Activated CD8-positive, alpha-beta memory T cell treated with anti-CD3 and anti-CD28 coated beads, Interleukin-2, amount 50 U/mL, for 24 hours (primary cell): Measurements from ENCODE around the gene AQP6.

Source experiments
- DNase-seq: peaks from one replicate; pipeline ENCODE4 v3.0.0-alpha.2; 2020; ENCODE audit errors: extremely low read depth

The AQP6 gene

DNA sequence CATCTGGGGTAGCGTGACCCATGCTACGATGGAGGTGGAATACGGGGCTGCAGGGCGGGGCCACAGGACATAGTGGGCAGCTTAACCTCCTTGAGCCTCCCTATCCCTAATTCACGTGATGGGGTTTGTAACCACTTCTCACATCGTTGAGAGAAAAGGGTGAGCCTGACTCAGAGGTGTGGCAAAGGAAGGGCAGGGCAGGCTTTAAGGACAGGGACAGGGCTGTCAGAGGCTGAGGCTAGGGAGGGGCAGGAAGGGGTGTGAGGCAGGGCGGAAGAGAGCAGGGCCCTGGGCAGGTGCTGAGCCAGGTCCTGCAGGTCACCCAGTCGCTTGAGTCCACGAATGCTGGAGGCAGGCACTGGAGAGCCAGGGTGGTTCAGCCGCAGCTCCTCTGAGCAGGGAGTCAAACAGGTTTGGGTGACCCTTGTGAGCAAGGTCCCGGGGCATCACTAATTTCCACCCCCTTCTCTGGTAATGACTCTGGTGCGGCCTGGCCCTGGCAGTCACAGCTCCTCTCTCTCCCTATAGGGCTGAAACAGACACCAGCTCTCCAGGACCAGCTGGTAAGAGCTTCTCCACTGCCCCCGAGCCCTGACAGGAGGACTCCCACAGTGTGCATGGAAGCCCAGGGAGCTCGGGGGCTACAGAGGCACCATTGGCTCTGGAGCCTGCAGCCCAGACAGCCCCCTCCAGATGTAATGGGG lies 29.7 kb upstream of the AQP6 start:
- no peak for DNase-seq

DNA sequence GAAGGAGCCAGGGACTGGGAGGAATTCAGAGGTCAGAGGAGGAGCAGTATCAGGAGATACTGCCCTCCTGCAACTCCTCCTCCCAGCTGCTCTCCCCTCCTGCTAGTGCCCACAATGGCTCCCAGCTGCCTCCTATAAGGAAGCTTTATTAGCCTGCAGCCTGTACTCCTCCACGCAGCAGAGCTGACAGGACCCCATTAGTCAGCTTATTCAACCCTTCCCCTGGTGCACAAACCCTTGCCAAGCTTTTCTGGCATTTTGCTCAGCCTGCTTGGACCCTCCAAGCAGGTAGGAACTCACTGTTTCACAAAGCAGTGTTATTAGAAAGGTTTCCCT lies 29.2 kb upstream of the AQP6 start:
- DNase-seq, result no peak

DNA sequence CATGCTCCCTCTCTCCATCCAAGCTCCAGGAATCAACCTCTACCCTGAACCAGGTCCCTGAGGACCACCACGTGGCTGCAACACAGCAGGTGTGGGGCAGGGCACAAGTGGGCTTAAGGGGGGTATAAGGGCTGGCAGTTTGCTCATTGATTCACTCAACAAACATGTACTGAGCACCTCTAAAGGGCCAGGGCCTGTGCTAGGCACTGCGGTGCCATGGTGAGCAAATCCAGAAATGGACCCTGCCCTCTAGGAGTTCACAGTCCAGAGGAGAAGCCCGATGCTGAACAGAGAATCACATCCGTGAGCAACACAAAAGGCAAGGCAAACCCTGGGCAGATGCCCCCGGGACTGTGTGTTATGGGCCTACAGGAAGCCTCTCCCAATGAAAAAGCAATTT lies 28.7 kb upstream of the AQP6 start:
- DNase-seq, result no peak

DNA sequence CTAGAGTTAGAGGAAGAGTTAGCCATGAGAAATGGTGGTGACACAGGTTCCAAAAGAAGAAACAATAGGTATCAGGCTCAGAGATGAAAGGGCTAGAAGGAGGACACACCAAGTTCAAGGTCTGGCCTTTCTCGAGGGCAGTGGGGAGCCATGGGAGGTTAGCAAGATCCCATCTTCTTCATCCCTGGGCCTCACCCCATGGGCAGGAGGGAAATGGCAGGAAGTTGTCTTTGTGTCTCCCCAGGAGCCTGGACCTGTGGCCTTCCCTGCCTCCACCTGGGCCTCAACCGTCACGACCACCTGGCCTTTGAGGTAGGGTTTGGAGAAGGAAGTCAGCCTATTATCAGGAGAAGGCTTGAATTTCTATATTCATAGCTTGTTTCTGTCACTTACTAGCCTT lies 28.0 kb upstream of the AQP6 start:
- DNase-seq, result no peak

DNA sequence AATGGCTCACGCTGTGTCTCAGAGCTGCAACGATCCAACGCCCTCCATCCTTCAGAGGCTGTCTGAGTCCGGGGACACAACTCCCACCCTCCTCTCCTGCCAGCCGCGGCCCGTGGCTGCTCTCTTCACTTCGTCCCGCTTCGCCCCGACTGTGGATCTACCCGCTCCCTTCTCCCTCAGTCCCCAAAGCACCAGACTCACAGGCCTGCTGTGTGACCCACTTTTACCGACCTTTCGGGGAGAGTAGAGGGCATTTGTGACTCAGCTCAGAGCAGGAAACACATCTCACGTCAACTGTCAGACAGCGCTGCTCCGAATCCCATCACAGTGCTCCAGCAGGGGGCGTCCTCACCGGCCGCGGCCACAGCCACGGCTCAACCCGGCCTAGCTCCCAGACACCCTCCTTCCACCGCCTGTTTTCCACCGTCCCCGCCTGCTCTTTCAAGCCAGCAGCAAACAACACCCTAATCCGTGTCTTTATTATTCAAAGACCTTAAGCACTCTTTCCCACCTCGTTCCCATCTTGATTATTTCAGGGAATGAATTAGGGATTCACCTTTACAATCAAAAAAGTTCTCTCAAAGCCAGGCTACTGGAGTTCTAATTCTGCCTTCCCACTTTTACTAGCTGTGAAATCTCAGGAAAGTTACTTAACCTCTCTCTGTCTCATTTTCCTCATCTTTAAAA lies 27.2 kb upstream of the AQP6 start:
- peak; percentile 65 for DNase-seq

DNA sequence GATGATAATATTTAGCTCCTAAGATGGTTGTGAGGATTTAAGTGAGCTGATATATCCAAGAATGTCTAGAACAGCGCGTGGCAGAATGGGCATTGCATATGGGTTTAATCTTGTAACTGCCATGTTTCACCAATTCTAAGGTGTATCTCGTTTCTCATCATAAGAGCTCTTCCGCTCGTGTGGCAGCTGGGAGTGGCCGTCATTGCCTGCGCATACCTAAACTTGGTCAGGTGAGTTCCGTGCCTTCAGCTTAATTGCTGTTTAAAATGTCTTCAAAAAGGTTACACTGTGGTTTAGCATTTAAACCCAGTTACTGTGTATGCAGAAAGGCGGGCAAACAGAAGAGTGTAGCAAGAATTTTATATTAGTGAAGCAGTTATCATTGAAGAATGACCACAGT lies 26.7 kb upstream of the AQP6 start:
- no peak for DNase-seq

DNA sequence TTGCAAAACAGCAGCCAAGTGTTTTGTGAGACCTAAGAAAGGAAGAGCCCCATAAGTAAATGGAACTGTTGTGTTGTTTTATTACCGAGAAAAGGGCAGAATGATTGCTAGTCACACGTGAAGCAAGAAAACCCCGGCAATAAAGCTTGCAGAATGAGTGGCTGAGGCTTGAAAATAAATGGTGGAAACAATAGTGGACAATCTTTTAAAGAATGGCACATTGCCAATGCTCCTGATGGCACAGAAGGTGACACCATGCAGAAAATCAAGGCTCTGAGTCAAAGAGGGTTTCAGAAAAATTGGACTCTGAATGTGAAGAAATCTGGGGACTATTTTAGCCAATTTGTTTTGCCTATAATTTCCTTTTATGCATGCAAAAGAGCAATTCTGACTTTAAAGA lies 26.2 kb upstream of the AQP6 start:
- DNase-seq, result no peak

DNA sequence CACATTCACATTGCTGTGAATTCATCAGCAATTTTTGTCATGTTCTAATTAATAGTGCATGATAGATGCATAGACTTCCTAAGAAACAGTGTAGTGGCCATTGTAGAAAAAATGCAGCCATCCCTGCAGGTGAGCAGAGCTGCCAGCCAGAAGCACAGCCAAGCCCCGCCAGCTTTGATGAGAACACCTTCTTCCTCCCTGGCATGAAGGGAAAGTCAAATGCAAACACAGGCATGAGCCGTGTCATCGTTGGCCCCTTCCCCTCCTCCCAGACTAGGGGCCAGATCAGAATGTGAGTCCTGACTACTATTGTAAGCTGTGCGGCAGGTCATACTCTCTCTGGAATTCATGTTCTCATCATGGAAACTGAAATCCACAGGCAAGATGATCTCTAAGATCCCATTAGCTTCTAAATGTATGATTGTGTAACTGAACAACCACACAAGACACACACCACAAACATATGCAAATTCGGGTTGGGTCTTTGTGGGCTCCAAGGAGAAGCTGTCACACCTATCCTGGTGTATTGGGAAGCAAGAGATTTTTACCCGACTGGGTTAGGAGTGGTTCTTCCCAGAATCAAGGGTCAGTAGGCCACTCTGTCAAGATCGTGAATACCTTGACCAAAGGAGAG lies 25.0 kb upstream of the AQP6 start:
- DNase-seq, result no peak

DNA sequence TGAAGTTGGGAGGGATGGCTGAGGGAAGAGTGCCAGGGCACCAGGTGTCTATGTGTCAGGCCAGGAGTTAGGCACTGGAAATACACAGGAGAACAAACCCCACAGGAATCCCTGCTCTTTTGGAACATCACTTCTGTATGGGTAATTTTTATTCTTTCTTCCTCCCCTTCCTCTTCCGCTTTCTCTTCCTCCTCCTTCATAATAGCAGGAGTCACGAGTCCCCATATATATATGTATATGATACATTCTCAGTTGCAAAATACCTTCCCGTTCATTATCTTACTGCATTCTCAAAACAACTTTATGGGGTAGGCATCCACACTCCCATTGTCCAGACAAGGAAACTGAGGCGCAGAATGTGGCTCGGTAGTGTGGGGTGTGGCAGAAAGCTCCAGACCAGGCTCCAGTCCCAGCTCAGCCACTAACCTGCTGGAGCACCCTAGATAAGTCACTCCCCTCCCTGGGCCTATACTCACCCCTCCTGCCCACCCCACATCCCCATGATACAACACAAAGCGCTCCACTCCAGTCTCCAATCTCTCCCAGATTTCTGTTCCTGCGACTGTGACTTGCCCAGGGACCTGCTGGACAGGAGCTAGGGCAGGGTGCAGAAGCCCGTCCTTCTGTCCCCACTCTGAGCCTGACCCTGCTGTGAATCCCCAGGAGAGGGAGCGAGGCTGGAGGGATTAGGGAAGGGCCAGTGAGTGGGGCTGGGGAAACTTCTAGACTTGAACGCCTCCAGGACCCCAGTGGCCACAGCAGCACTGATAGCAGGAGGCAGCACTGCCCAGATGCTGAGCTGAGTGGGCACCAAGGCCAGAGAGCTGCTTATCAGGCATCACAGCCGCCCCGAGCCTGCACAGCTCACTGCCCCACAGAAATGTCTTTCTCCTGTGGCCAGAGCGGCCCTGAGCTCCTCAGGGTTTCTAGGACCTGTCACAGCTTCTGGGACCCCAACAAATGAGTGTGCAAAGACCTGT lies 23.6 kb upstream of the AQP6 start:
- DNase-seq, result no peak

DNA sequence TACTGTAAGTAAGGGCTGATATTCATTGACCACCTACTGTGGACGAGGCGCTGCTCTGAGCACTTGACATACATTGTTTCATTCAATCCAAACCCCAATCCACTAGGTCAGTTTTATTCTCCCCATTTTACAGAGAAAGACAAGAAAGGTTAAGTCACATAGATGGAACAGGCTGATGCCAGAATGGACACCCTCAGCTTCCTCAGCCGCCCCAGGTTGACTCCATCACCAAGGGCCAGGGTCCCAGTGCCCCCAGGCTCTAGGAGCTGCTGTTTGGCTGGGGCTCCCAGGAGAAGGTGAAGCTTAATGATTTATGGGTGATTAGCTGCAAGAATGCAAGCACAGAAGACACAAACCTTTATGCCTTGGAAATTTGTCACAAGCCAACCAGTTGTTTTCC lies 22.9 kb upstream of the AQP6 start:
- no peak for DNase-seq

DNA sequence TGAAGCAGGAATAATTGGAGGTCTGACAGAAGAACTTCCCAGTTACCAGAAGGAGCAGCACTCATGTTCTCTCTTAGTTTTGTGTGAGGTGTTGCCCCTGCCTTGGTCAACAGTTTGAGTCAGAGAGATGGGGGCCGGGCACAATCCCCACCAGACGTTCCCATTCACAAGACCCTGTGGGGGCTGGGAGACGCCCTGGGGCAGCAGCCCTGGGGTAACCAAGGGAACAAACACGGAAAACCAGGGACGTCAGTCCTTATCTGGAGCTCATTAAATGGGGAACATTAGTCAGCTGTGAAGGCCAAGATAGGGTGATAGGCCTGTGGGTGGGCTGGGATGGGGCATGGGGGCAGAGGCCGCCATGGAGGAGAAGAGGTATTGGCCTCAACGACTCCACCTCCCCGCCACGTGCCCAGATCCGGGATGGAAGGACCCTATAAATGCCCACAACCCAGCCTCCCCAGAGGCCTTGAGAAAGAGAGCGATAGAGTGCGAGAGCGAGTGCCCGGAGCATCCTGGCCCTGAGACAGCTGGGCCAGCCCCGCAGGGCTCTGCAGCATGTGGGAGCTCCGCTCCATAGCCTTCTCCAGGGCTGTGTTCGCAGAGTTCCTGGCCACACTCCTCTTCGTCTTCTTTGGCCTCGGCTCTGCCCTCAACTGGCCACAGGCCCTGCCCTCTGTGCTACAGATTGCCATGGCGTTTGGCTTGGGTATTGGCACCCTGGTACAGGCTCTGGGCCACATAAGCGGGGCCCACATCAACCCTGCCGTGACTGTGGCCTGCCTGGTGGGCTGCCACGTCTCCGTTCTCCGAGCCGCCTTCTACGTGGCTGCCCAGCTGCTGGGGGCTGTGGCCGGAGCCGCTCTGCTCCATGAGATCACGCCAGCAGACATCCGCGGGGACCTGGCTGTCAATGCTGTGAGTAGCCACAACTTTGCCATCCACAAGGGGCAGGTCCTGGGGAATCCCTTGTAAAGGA lies 22.2 kb upstream of the AQP6 start, which contains the start of gene AQP2:
Gene AQP2, plus strand, starts transcription at position 465 of the 979 bp plus-strand sequence. Its CDS starts 94 bp downstream, at position 559.
- DNase-seq, result no peak

DNA sequence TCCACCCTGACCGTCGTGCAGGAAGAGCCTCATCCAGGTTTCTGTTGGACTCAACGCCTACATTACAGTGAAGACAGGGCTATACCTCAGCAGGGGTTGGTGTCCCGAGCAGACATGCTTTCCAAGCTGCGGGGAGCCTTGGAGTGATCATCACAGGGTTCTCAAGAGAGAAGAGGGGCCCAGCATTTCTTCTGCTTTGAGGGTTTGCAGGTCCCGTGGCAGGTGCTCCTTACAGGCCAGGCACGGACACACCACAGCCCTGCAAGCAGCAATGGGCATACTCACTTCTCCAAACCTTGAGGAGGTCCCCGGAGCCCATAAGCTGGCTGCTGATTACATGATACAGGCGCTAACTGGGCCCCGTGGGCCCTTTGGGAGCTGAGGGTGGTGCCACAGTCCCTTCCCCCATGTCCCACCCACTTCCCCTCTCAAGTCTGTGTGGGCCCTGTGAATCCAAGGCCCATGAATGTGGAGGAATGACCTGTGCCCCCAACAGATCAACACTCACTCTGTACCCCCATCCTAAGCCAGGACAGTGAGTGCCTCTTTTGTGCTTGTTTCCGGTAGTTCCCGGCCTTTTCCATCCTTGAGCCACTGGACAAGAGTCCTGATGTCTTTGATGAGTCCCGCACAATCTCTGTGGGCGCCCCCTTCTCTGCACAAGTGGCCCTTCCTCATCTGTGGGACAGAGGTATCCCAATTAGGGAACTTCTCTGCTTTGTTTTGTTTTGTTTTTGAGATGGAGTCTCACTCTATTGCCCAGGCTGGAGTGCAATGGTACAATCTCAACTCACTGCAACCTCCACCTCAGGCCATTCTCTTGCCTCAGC lies 21.1 kb upstream of the AQP6 start:
- DNase-seq, result no peak

DNA sequence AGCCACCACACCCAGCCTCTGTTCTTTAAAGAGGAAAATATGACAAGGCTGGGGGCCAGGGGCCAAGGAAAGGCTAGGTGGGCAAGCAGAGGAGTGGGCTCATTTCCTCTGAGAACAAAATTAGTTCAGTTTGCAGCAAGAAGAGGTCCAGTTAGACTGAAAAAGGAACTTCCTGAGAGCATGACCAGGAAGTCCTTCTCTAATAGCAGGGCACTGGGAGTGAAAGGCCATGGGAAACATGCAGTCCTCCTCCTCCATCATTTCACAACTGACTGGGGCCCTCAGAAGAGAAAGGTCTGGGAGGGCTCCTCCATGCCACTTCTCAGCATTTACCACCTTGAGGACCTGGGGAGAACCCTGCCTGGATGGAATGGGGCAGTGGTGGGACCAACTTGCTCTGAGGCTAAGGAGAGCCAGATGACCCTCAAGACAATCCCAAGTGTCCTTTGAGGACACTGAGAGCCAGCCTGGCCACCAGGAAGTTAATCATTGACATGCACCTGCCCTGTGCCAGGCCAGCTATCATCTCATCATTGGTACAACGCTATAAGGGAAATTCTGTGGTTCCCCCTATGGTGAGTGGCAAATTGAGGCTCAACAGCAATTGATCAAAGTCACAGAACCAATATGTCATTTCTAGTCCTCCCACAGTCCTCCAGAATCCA lies 20.2 kb upstream of the AQP6 start:
- DNase-seq, result no peak

DNA sequence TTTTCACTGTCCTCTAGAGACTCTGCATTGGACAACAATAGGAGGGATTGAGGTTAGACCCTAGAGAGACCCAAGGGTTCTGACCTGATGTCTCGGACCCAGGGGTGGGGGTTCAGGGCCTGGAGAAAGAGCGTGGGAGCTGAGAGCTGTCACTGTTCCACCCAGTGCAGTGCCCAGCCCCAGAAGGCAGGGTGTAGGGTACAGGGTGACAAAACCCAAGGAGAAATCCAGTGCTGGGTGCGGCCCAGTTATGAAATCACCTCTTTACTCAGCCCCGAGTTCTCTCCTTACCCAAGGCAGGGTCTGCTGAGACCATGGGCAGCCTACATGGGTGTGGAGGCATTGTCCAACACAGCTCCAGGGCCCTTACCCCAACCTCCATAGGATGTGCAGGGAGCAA lies 19.6 kb upstream of the AQP6 start:
- DNase-seq, result no peak

DNA sequence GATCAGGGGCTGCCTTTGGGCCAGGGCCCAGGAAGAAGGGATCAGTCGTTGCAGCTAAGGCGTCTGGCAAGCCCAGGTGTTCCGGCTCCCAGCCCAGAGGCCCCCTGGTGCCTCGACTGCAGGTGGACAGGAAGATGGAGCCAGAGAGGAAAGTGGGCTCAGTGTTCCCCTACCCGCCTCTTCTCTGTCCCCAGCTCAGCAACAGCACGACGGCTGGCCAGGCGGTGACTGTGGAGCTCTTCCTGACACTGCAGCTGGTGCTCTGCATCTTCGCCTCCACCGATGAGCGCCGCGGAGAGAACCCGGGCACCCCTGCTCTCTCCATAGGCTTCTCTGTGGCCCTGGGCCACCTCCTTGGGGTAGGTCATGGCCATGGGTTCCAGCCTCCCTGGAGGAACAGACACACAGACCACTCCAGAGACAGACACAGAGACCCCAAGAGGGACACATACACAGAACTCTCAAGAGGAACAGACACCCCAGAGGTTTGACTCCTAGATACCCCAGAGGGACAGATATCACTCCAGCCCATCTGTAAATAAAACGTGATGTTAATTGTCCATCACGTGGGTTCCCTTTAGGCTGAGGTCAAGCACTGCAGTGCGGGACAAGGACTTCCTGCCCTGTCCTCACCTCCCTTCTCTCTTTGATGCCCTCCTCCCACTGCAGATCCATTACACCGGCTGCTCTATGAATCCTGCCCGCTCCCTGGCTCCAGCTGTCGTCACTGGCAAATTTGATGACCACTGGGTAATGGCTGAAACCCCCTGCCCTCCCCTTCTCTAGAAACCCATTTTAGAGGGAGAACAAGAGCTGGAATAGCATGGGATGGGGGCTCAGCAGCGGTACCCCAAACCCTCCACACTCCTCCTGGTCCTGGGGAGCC lies 18.5 kb upstream of the AQP6 start:
- no peak for DNase-seq

DNA sequence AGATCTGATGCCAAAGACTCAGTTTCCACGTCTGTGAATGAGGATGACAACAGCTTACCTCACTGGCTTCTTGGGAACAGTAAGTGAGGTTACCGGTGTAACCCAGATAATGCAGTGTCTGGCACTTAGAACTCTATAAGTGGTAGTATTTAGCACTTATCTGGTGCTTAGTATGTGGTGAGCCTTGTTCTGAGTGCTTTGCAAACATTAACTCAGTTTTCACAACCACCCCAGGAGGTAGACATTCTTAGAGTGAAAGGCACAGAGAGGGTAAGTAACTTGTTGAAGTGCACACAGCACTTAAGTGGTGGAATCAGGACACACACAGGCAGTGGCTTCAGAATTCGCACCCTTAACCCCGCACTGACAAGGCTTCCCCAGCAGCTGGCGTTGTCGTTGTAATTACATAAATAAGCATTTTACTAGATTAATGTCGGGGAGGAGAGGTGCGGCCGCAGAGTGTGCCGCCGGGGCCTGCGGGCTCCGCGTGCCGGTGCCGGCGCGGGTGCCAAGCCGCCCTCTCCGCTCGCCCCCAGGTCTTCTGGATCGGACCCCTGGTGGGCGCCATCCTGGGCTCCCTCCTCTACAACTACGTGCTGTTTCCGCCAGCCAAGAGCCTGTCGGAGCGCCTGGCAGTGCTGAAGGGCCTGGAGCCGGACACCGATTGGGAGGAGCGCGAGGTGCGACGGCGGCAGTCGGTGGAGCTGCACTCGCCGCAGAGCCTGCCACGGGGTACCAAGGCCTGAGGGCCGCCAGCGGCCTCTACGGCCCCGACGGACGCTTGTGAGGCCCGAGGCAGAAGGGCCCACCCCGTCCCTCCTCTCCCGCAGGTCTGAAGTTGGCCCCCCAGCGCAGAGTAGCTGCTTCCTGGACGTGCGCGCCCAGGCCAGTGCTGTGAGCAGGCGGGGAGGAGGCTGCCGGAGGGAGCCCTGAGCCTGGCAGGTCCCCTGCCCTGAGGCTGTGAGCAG lies 17.6 kb upstream of the AQP6 start:
- DNase-seq, result no peak
